ENCODE data around the gene TXNDC9.
"Not testable (repeated sequence)": the region's sequence is repeated elsewhere in the genome, so short reads cannot be mapped to it uniquely, and the experiment has no call there.

DNA sequence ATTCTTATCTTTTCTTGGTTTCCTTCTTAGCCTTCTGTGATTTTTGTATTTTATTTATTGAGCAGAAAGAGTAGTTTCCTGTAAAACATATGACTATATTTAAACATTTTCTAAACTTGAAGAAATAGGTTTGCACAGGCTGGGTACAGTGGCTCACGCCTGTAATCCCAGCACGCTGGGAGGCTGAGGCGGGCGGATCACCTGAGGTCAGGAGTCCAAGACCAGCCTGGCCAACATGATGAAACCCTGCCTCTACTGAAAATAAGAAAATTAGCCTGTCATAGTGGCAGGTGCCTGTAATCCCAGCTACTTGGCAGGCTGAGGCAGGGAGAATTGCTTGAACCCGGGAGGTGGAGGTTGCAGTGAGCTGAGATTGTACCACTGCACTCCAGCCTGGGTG is 32.7 kb upstream of the TXNDC9 start:
- not testable (repeated sequence) for TF ChIP-seq POLR2A (IDR thresholded peaks at IDR 0.05)
- TF ChIP-seq, protein P1, sequence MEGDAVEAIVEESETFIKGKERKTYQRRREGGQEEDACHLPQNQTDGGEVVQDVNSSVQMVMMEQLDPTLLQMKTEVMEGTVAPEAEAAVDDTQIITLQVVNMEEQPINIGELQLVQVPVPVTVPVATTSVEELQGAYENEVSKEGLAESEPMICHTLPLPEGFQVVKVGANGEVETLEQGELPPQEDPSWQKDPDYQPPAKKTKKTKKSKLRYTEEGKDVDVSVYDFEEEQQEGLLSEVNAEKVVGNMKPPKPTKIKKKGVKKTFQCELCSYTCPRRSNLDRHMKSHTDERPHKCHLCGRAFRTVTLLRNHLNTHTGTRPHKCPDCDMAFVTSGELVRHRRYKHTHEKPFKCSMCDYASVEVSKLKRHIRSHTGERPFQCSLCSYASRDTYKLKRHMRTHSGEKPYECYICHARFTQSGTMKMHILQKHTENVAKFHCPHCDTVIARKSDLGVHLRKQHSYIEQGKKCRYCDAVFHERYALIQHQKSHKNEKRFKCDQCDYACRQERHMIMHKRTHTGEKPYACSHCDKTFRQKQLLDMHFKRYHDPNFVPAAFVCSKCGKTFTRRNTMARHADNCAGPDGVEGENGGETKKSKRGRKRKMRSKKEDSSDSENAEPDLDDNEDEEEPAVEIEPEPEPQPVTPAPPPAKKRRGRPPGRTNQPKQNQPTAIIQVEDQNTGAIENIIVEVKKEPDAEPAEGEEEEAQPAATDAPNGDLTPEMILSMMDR (IDR thresholded peaks at IDR 0.05) = not testable (repeated sequence)

Measured in body of pancreas (tissue), 4 donors.